Measurements from ENCODE around the gene LIPF. TPM values are rescaled to one million over a fixed set of nuclear protein-coding genes. Genes with fewer than 3 reads are reported as not detected.
A peak's percentile ranks its signal among the peaks of the same experiment; 100 is the strongest.

The LIPF gene
- total and polyA plus RNA-seq, 2 of the 13 experiments (the other 11 are each of a cell fraction or from before 2014, with no cell fraction given) = not detected

DNA sequence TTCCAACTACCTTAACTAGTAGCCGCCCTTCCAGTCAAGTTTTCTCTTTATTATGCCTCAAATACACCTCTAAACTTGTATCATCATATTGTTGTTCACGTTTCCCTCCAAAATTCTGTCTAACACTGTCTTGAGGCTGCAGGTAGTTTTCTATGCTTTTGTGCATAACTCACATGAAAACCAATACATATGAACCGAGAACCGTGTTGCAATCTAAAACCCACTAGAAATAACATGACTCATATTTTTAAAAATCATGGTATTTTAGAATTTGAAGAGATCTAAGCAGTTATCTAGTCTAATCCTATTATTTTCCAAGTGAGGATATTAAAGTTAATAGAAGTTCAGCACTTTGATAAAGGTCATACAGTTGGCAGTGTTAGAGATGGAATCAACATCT lies 18.2 kb downstream of the LIPF start:
- ATAC-seq = no peak
- Histone ChIP-seq H3K4me1 (ENCODE audit: insufficient read depth, low read length) (no peaks in the 10 kb centered on the region), H3K27me3 (ENCODE audit: control insufficient read depth in 1 of 2, insufficient read depth in 2 of 2, low read length in 2 of 2) (no peaks in the 10 kb centered on the region), H3K27ac (ENCODE audit: extremely low read length, insufficient read depth, low read length) (no peak overlapping the region), H3K4me2 (ENCODE audit: low read depth, low read length) (no peak overlapping the region), H3K9me3 (ENCODE audit: low read length) (no peaks in the 10 kb centered on the region), H2AFZ (ENCODE audit: low read length) (no peak overlapping the region), H3K4me3 (replicated peaks in 1 of 3; ENCODE audit: insufficient read depth in 1 of 3, low read depth in 2 of 3, low read length in 3 of 3) (no peak overlapping the region), H3K9ac (ENCODE audit: insufficient read depth, low read depth, low read length) (no peak overlapping the region), H3K79me2 (ENCODE audit: insufficient read depth, low read length) (no peaks in the 10 kb centered on the region), H3K36me3 (replicated peaks in 1 of 2; ENCODE audit: control insufficient read depth in 1 of 2, insufficient read depth in 2 of 2, low read length in 2 of 2) (no peaks in the 10 kb centered on the region), H4K20me1 (ENCODE audit: insufficient read depth, low read length) (no peaks in the 10 kb centered on the region)
- ChIA-PET CTCF (ENCODE audit: low intra/inter-chr PET ratio, low total read pairs) (no interaction called here), POLR2A (no interaction called here)
- no TSS peak for BruUV-seq (replicated peaks)
- DNase-seq (ENCODE audit: low spot score) = no peak
- in situ Hi-C loops (cut with HindIII; ENCODE audit: extremely low pct_ligation_motif_present, low pct_unique_long_range_greater_than_20kb) = no loop called here
- intact Hi-C loops (cut with micrococcal nuclease; ENCODE audit: unreplicated experiment) = no loop called here
- WGBS (ENCODE audit: low lambda C conversion rate) = under 1% methylated on average over 4 of the region's 4 CpGs
- FAIRE-seq = no peak
- no peak for TF ChIP-seq HDAC2 (CRISPR knock-in tag; IDR thresholded peaks at IDR 0.05)
- TF ChIP-seq, protein P1, sequence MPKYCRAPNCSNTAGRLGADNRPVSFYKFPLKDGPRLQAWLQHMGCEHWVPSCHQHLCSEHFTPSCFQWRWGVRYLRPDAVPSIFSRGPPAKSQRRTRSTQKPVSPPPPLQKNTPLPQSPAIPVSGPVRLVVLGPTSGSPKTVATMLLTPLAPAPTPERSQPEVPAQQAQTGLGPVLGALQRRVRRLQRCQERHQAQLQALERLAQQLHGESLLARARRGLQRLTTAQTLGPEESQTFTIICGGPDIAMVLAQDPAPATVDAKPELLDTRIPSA (CRISPR knock-in tag; IDR thresholded peaks at IDR 0.05; ENCODE audit: borderline replicate concordance) = no peak

DNA sequence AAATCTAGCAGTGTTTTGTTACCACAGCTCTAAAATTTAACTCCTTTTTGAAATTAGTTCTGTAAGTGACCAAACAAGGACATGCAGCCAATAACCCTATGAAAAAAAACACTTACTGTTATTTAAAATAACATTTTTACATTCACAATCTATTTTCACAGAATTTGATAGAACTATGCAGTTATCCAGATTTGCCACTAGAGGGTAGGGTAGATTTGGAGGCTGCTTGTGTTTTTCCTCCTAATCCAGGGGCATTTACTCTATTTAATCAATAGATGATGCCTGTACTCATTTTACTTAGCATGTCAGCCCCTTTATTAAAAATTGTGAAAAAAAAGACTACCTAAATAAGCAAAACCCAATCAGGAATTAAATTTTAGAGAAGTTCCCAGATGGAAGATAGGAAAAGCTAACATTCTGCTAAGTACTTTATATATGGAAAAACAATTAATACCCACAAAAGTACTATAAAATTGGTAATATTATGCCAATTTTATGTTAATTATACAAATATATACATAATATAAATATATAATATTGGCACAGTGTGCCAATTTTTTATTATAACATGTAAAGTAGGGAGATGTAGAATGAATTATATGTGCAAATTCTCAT lies 23.7 kb downstream of the LIPF start:
- H3K4me2 ChIP-seq (ENCODE audit: low read depth, low read length) = no peak overlapping the region
- no peak for ATAC-seq
- no peak overlapping the region for H2AFZ ChIP-seq (ENCODE audit: low read length)
- in situ Hi-C loops (cut with HindIII; ENCODE audit: extremely low pct_ligation_motif_present, low pct_unique_long_range_greater_than_20kb) (no loop called here), intact Hi-C loops (cut with micrococcal nuclease; ENCODE audit: unreplicated experiment) (loop anchor here (1.0 to 5.0 kb wide), 3 partner anchors 49 to 122 kb away; no protein-coding TSS in a partner anchor)
- no peaks in the 10 kb centered on the region for H4K20me1 ChIP-seq (ENCODE audit: insufficient read depth, low read length)
- CTCF ChIA-PET (ENCODE audit: low intra/inter-chr PET ratio, low total read pairs) = interaction anchor here (1.5 to 1.9 kb wide), 3 partner anchors 104 to 122 kb away, joined by 3 to 13 read pairs (median 7); no protein-coding TSS in a partner anchor
- no TSS peak for BruUV-seq (replicated peaks)
- no peaks in the 10 kb centered on the region for H3K79me2 ChIP-seq (ENCODE audit: insufficient read depth, low read length)
- no peaks in the 10 kb centered on the region for H3K4me1 ChIP-seq (ENCODE audit: insufficient read depth, low read length)
- no peaks in the 10 kb centered on the region for H3K27me3 ChIP-seq (ENCODE audit: control insufficient read depth in 1 of 2, insufficient read depth in 2 of 2, low read length in 2 of 2)
- POLR2A ChIA-PET = no interaction called here
- peak; percentile 43 for FAIRE-seq
- no peaks in the 10 kb centered on the region for H3K36me3 ChIP-seq (replicated peaks in 1 of 2; ENCODE audit: control insufficient read depth in 1 of 2, insufficient read depth in 2 of 2, low read length in 2 of 2)
- no peak overlapping the region for H3K27ac ChIP-seq (ENCODE audit: extremely low read length, insufficient read depth, low read length)
- H3K9ac ChIP-seq (ENCODE audit: insufficient read depth, low read depth, low read length) = no peak overlapping the region
- TF ChIP-seq EEA1 (CRISPR knock-in tag; IDR thresholded peaks at IDR 0.05; ENCODE audit: borderline replicate concordance) (no peak), STAG1 (CRISPR knock-in tag; IDR thresholded peaks at IDR 0.05) (peak; percentile 42), ZBTB8A (CRISPR knock-in tag; IDR thresholded peaks at IDR 0.05; ENCODE audit: borderline replicate concordance, low read depth) (no peak)
- TF ChIP-seq, protein P2, sequence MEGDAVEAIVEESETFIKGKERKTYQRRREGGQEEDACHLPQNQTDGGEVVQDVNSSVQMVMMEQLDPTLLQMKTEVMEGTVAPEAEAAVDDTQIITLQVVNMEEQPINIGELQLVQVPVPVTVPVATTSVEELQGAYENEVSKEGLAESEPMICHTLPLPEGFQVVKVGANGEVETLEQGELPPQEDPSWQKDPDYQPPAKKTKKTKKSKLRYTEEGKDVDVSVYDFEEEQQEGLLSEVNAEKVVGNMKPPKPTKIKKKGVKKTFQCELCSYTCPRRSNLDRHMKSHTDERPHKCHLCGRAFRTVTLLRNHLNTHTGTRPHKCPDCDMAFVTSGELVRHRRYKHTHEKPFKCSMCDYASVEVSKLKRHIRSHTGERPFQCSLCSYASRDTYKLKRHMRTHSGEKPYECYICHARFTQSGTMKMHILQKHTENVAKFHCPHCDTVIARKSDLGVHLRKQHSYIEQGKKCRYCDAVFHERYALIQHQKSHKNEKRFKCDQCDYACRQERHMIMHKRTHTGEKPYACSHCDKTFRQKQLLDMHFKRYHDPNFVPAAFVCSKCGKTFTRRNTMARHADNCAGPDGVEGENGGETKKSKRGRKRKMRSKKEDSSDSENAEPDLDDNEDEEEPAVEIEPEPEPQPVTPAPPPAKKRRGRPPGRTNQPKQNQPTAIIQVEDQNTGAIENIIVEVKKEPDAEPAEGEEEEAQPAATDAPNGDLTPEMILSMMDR (CRISPR knock-in tag; IDR thresholded peaks at IDR 0.05) = peak; percentile 48
- no peak overlapping the region for H3K4me3 ChIP-seq (replicated peaks in 1 of 3; ENCODE audit: insufficient read depth in 1 of 3, low read depth in 2 of 3, low read length in 3 of 3)
- H3K9me3 ChIP-seq (ENCODE audit: low read length) = no peaks in the 10 kb centered on the region
- peak; percentile 3 for DNase-seq (ENCODE audit: low spot score)

Data from HepG2 (cell line).